ENCODE data around the gene NUCB1. TPM values are rescaled to one million over a fixed set of nuclear protein-coding genes. Genes with fewer than 3 reads are reported as not detected.

Gene NUCB1
- total and polyA plus RNA-seq, 9 of the 15 experiments (the other 6 are each of a cell fraction or from before 2014, with no cell fraction given): 3.1 to 153 (median 71.7) TPM

DNA sequence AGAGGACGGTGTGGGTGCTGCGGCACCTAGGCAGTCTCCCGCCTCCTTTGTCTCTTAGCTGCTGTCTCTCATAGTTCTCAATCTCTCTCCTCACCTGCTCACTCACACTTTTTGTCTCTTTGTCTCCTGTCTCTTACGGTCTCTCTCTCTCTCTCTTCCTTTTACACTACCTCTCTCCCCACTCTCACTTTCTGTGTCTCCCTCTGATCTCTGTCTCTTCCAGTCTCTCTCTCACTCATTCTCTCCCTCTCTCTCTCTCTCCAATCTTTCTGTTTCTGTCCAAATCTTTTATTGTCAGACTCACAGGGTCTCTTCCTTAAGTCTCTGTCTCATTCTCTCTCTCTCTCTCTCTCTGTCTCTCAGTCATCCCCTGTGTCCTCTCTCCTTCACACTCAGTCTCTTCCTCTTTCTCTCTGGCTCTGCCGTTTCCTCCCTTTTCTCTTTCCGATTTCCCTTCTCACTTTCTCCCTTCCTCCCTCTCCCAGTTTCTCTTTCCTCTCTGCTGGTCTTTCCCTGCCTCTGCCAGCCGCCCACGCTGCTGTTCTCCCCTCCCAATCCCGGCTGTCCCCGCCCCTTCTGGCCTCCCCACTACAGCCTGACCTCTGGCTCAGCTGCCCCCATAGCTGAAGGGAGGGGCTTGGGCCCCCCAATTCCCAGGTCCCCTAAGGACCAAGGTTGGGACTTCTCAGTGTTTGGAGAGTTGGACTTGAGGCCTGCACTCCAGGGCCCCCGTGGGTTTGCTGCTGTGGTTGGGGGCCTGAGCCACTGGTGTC lies 31.8 kb upstream of the NUCB1 start, which contains the start of gene PLEKHA4 (continued):
- TF ChIP-seq HES1 (IDR thresholded peaks at IDR 0.05; ENCODE audit: low read depth) (0 out of 2 replicates have a peak, but pooled peaks have one; percentile 40), OTX1 (CRISPR knock-in tag; IDR thresholded peaks at IDR 0.05) (0 out of 2 replicates have a peak, but pooled peaks have one; percentile 41), STAT5B (CRISPR knock-in tag; IDR thresholded peaks at IDR 0.05) (no peak)

- no peak for FAIRE-seq
- no TSS peak for BruUV-seq (replicated peaks)
- in situ Hi-C loops (cut with MboI) (loop anchor here (10.0 kb wide), 1 partner anchor 95 kb away; the partner anchor contains the start of gene FTL), intact Hi-C loops (cut with micrococcal nuclease) (no loop called here)
- H3K9me3 ChIP-seq (replicated peaks; ENCODE audit: control insufficient read depth, insufficient read depth, low read depth, low read length): no peaks in the 10 kb centered on the region
- H3K79me2 ChIP-seq (ENCODE audit: control insufficient read depth, insufficient read depth, low read length): peaks cover 29% of the 10 kb centered on the region
- no peaks in the 10 kb centered on the region for H3K9me1 ChIP-seq (ENCODE audit: control insufficient read depth, insufficient read depth, low read length)
- H2AFZ ChIP-seq (ENCODE audit: low read depth, low read length): no peak overlapping the region
- H3K27me3 ChIP-seq (ENCODE audit: control insufficient read depth in 2 of 2, insufficient read depth in 2 of 2, low read length in 2 of 2): no peaks in the 10 kb centered on the region
- H3K4me1 ChIP-seq (replicated peaks in 1 of 2; ENCODE audit: control insufficient read depth in 2 of 2, insufficient read depth in 2 of 2, low read length in 2 of 2): peaks cover 28 to 51% of the 10 kb centered on the region in 2 experiments
- H3K36me3 ChIP-seq (ENCODE audit: control insufficient read depth, insufficient read depth, low read length): peaks cover 18% of the 10 kb centered on the region
- POLR2A ChIA-PET: interaction anchor here (1.2 to 2.2 kb wide), 3 partner anchors 10 to 97 kb away, joined by 3 to 12 read pairs (median 7); no protein-coding TSS in a partner anchor
- H3K9ac ChIP-seq (ENCODE audit: insufficient read depth in 1 of 2, low read depth in 2 of 2, low read length in 2 of 2): no peak overlapping the region
- CTCF ChIA-PET (ENCODE audit: low intra/inter-chr PET ratio): no interaction called here
- H4K20me1 ChIP-seq (replicated peaks; ENCODE audit: control insufficient read depth, insufficient read depth, low read length): peaks cover 27% of the 10 kb centered on the region
- DNase-seq (ENCODE audit: extremely low read depth in 1 of 4, low spot score in 3 of 4): no peak
- no peak overlapping the region for H3K27ac ChIP-seq (ENCODE audit: extremely low read depth, low read depth, low read length)
- H3K4me3 ChIP-seq: no peak overlapping the region
- ATAC-seq: no peak
- WGBS (ENCODE audit: insufficient coverage, low coverage, missing lambda C conversion rate): 94% methylated on average over 5 of the region's 9 CpGs
- no peak for TF ChIP-seq PHF20 (IDR thresholded peaks at IDR 0.05; ENCODE audit: partially characterized antibody)
- TF ChIP-seq EP300 (IDR thresholded peaks at IDR 0.05; ENCODE audit: low read length): no peak
- no peak for TF ChIP-seq HNRNPL (IDR thresholded peaks at IDR 0.05; ENCODE audit: low read depth, low read length)
- no peak for TF ChIP-seq FOXA1 (IDR thresholded peaks at IDR 0.05; ENCODE audit: borderline replicate concordance)
- TF ChIP-seq ELF4 (CRISPR knock-in tag; IDR thresholded peaks at IDR 0.05): no peak
- TF ChIP-seq BCOR (IDR thresholded peaks at IDR 0.05): peak; percentile 73; the same call in 1 of the 2 replicates
- peak; percentile 15 for TF ChIP-seq RBM25 (IDR thresholded peaks at IDR 0.05; ENCODE audit: low read depth, low read length, severe bottlenecking)
- H3K4me2 ChIP-seq (ENCODE audit: insufficient read depth, low read length): no peak overlapping the region
These were observed 30.1 kb upstream of the NUCB1 start for GRCh38 chr19:48870048-48870447.
